Activated CD4-positive, alpha-beta T cell treated with anti-CD3 and anti-CD28 coated beads for 36 hours (primary cell): ENCODE data around the gene DCLK2. TPM values are rescaled to one million over a fixed set of nuclear protein-coding genes. Genes with fewer than 3 reads are reported as not detected.
"Not testable (repeated sequence)": the region's sequence is repeated elsewhere in the genome, so short reads cannot be mapped to it uniquely, and the experiment has no call there.

Experiments used
- ATAC-seq: fragments of 200-7000 bp; cut with Tn5 transposase; one replicate; pipeline ENCODE4 v1.10.0; 2021; ENCODE audit warnings: mild to moderate bottlenecking, moderate library complexity
- CTCF ChIA-PET: fragments of 350-600 bp; sonication (Branson Sonifier 250); formaldehyde crosslinking; loops from one replicate; lab custom pipeline; 2021; ENCODE audit warnings: antibody characterized with exemption; lab: Charles Lee
- POLR2A ChIA-PET: fragments of 350-600 bp; sonication (Branson Sonifier 250); formaldehyde crosslinking; loops from one replicate; lab custom pipeline; 2021; ENCODE audit warnings: antibody characterized with exemption, inconsistent platforms; lab: Charles Lee
- DNase-seq: peaks from one replicate; pipeline ENCODE4 v3.0.0-alpha.2; 2020
- H3K27ac Mint-ChIP-seq: one replicate; pipeline ENCODE4 v1.8.0; 2021; ENCODE audit warnings: mixed read lengths
- H3K27me3 Mint-ChIP-seq: one replicate; pipeline ENCODE4 v1.8.0; 2021; ENCODE audit warnings: mixed read lengths
- H3K36me3 Mint-ChIP-seq: one replicate; pipeline ENCODE4 v1.8.0; 2021; ENCODE audit warnings: low read depth, mixed read lengths
- H3K4me1 Mint-ChIP-seq: one replicate; pipeline ENCODE4 v1.8.0; 2021; ENCODE audit warnings: mixed read lengths
- H3K4me3 Mint-ChIP-seq: one replicate; pipeline ENCODE4 v1.8.0; 2021; ENCODE audit warnings: mild to moderate bottlenecking, moderate library complexity, mixed read lengths
- H3K9me3 Mint-ChIP-seq: one replicate; pipeline ENCODE4 v1.8.0; 2021; ENCODE audit warnings: low read depth, mixed read lengths
- intact Hi-C, 2 experiments: fragments of 100-400 bp; cut with DNase I in 1 of 2; cut with micrococcal nuclease in 1 of 2; formaldehyde crosslinking; loops; one replicate each; pipeline versions ENCODE4 v1.14.2 to v1.15.1; 2022 to 2024; cut with DNase I, micrococcal nuclease
- total RNA-seq, 2 experiments: library from RNA; stranded (reverse); gene quantifications; one replicate each; pipeline ENCODE4 v1.2.3, GENCODE V29; 2021

DCLK2 gene
- total RNA-seq, 2 experiments from 2014 or later: not detected

GRCh38 chr4:150192986-150193385 lies 114.7 kb downstream of the DCLK2 start:
- ATAC-seq (no peak), DNase-seq (no peak)
- Mint-ChIP-seq H3K27me3 (no peaks in the 10 kb centered on the region), H3K36me3 (no peaks in the 10 kb centered on the region), H3K4me3 (no peak overlapping the region), H3K27ac (no peak overlapping the region), H3K4me1 (no peaks in the 10 kb centered on the region), H3K9me3 (no peaks in the 10 kb centered on the region)
- CTCF ChIA-PET: interaction anchor here (1.2 kb wide), 1 partner anchor 50 kb away, joined by 7 read pairs; no protein-coding TSS in a partner anchor
- POLR2A ChIA-PET: no interaction called here
- intact Hi-C loops: no loop called here

- H3K4me1 Mint-ChIP-seq, H3K4me3 Mint-ChIP-seq, ATAC-seq, DNase-seq, POLR2A ChIA-PET, H3K36me3 Mint-ChIP-seq, intact Hi-C loops, H3K27me3 Mint-ChIP-seq, H3K27ac Mint-ChIP-seq, H3K9me3 Mint-ChIP-seq: not testable (repeated sequence)
- CTCF ChIA-PET: interaction anchor here (0.8 kb wide), 1 partner anchor 1664 kb away, joined by 3 read pairs; no protein-coding TSS in a partner anchor
Observed at GRCh38 chr4:150197256-150197655, 119.0 kb downstream of the DCLK2 start.

GRCh38 chr4:150199056-150199455 lies 120.8 kb downstream of the DCLK2 start:
- no peak for DNase-seq
- H3K27me3 Mint-ChIP-seq: no peaks in the 10 kb centered on the region
- no peaks in the 10 kb centered on the region for H3K4me1 Mint-ChIP-seq
- ATAC-seq: no peak
- H3K9me3 Mint-ChIP-seq: no peaks in the 10 kb centered on the region
- no peak overlapping the region for H3K4me3 Mint-ChIP-seq
- intact Hi-C loops: no loop called here
- ChIA-PET CTCF (no interaction called here), POLR2A (no interaction called here)
- no peak overlapping the region for H3K27ac Mint-ChIP-seq
- no peaks in the 10 kb centered on the region for H3K36me3 Mint-ChIP-seq

GRCh38 chr4:150205016-150205415 lies 126.8 kb downstream of the DCLK2 start:
- ChIA-PET POLR2A (no interaction called here), CTCF (no interaction called here)
- Mint-ChIP-seq H3K27me3 (no peaks in the 10 kb centered on the region), H3K9me3 (no peaks in the 10 kb centered on the region), H3K4me1 (no peaks in the 10 kb centered on the region), H3K4me3 (no peak overlapping the region), H3K36me3 (no peaks in the 10 kb centered on the region), H3K27ac (no peak overlapping the region)
- intact Hi-C loops: loop anchor here in 1 of 2 experiments (5.0 kb wide), 2 partner anchors 193 to 208 kb away; no protein-coding TSS in a partner anchor
- DNase-seq (no peak), ATAC-seq (no peak)

- ChIA-PET CTCF (interaction anchor here (0.6 kb wide), 1 partner anchor 541 kb away, joined by 3 read pairs; no protein-coding TSS in a partner anchor), POLR2A (no interaction called here)
- Mint-ChIP-seq H3K4me1 (no peaks in the 10 kb centered on the region), H3K4me3 (no peak overlapping the region), H3K27ac (no peak overlapping the region), H3K27me3 (no peaks in the 10 kb centered on the region), H3K9me3 (no peaks in the 10 kb centered on the region), H3K36me3 (no peaks in the 10 kb centered on the region)
- no peak for ATAC-seq
- DNase-seq: no peak
- intact Hi-C loops: loop anchor here in 1 of 2 experiments (5.0 kb wide), 2 partner anchors 194 to 209 kb away; no protein-coding TSS in a partner anchor
Observed at GRCh38 chr4:150206265-150206664, 128.0 kb downstream of the DCLK2 start.

- intact Hi-C loops: loop anchor here in 1 of 2 experiments (5.0 kb wide), 2 partner anchors 195 to 210 kb away; no protein-coding TSS in a partner anchor
- H3K4me3 Mint-ChIP-seq: no peak overlapping the region
- DNase-seq (no peak), ATAC-seq (no peak)
- ChIA-PET POLR2A (no interaction called here), CTCF (no interaction called here)
- peaks cover 3% of the 10 kb centered on the region for H3K27me3 Mint-ChIP-seq
- H3K27ac Mint-ChIP-seq: no peak overlapping the region
- no peaks in the 10 kb centered on the region for H3K36me3 Mint-ChIP-seq
- no peaks in the 10 kb centered on the region for H3K9me3 Mint-ChIP-seq
- H3K4me1 Mint-ChIP-seq: no peaks in the 10 kb centered on the region
Observed at GRCh38 chr4:150206954-150207353, 128.7 kb downstream of the DCLK2 start.

- no peak for DNase-seq
- H3K4me1 Mint-ChIP-seq: no peaks in the 10 kb centered on the region
- POLR2A ChIA-PET: no interaction called here
- intact Hi-C loops: loop anchor here in 1 of 2 experiments (5.0 kb wide), 2 partner anchors 196 to 211 kb away; no protein-coding TSS in a partner anchor
- H3K9me3 Mint-ChIP-seq: no peaks in the 10 kb centered on the region
- no peaks in the 10 kb centered on the region for H3K36me3 Mint-ChIP-seq
- H3K27me3 Mint-ChIP-seq: peaks cover 3% of the 10 kb centered on the region
- H3K27ac Mint-ChIP-seq: no peak overlapping the region
- no peak for ATAC-seq
- CTCF ChIA-PET: no interaction called here
- no peak overlapping the region for H3K4me3 Mint-ChIP-seq
Observed at GRCh38 chr4:150207871-150208270, 129.6 kb downstream of the DCLK2 start.

- Mint-ChIP-seq H3K4me3 (no peak overlapping the region), H3K36me3 (no peaks in the 10 kb centered on the region), H3K27ac (no peak overlapping the region), H3K27me3 (peaks cover 3% of the 10 kb centered on the region), H3K9me3 (no peaks in the 10 kb centered on the region), H3K4me1 (no peaks in the 10 kb centered on the region)
- peak; percentile 61 for DNase-seq
- intact Hi-C loops: loop anchor here in 1 of 2 experiments (1.0 to 5.0 kb wide), 3 partner anchors 197 to 229 kb away; no protein-coding TSS in a partner anchor
- POLR2A ChIA-PET: no interaction called here
- CTCF ChIA-PET: interaction anchor here (0.6 kb wide), 2 partner anchors 37 to 657 kb away, joined by 3 read pairs; no protein-coding TSS in a partner anchor
- ATAC-seq: no peak
Observed at GRCh38 chr4:150209140-150209829, 131.0 kb downstream of the DCLK2 start.

GRCh38 chr4:150211016-150211415 lies 132.8 kb downstream of the DCLK2 start:
- H3K4me1 Mint-ChIP-seq: no peaks in the 10 kb centered on the region
- POLR2A ChIA-PET: interaction anchor here (0.6 kb wide), 1 partner anchor 385 kb away, joined by 3 read pairs; no protein-coding TSS in a partner anchor
- CTCF ChIA-PET: interaction anchor here (1.4 kb wide), 1 partner anchor 32 kb away, joined by 6 read pairs; no protein-coding TSS in a partner anchor

GRCh38 chr4:150211799-150212445 lies 133.7 kb downstream of the DCLK2 start:
- H3K27me3 Mint-ChIP-seq: peaks cover 3% of the 10 kb centered on the region

More at GRCh38 chr4:150211016-150211415, 132.8 kb downstream of the DCLK2 start:
- H3K36me3 Mint-ChIP-seq: no peaks in the 10 kb centered on the region
- H3K27ac Mint-ChIP-seq: no peak overlapping the region
- H3K4me3 Mint-ChIP-seq: no peak overlapping the region
- ATAC-seq: no peak
- no peak for DNase-seq
- H3K27me3 Mint-ChIP-seq: peaks cover 3% of the 10 kb centered on the region
- no peaks in the 10 kb centered on the region for H3K9me3 Mint-ChIP-seq
- intact Hi-C loops: no loop called here

GRCh38 chr4:150212485-150212884 lies 134.2 kb downstream of the DCLK2 start:
- Mint-ChIP-seq H3K27ac (no peak overlapping the region), H3K27me3 (peaks cover 3% of the 10 kb centered on the region), H3K36me3 (no peaks in the 10 kb centered on the region), H3K4me1 (no peaks in the 10 kb centered on the region), H3K9me3 (no peaks in the 10 kb centered on the region), H3K4me3 (no peak overlapping the region)
- CTCF ChIA-PET: no interaction called here
- intact Hi-C loops: no loop called here
- DNase-seq (no peak), ATAC-seq (no peak)
- POLR2A ChIA-PET: no interaction called here

More at GRCh38 chr4:150211799-150212445, 133.7 kb downstream of the DCLK2 start:
- DNase-seq: no peak
- CTCF ChIA-PET: interaction anchor here (1.4 kb wide), 1 partner anchor 31 kb away, joined by 6 read pairs; no protein-coding TSS in a partner anchor
- Mint-ChIP-seq H3K4me3 (no peak overlapping the region), H3K4me1 (no peaks in the 10 kb centered on the region), H3K9me3 (no peaks in the 10 kb centered on the region), H3K36me3 (no peaks in the 10 kb centered on the region), H3K27ac (no peak overlapping the region)
- POLR2A ChIA-PET: interaction anchor here (0.6 kb wide), 1 partner anchor 384 kb away, joined by 3 read pairs; no protein-coding TSS in a partner anchor
- ATAC-seq: no peak
- intact Hi-C loops: no loop called here
